ENCODE measurements around the gene RDH14. TPM values are rescaled to one million over a fixed set of nuclear protein-coding genes. Genes with fewer than 3 reads are reported as not detected.

Gene RDH14
- total RNA-seq, 1 donor from 2014 or later = 46.3 TPM

DNA sequence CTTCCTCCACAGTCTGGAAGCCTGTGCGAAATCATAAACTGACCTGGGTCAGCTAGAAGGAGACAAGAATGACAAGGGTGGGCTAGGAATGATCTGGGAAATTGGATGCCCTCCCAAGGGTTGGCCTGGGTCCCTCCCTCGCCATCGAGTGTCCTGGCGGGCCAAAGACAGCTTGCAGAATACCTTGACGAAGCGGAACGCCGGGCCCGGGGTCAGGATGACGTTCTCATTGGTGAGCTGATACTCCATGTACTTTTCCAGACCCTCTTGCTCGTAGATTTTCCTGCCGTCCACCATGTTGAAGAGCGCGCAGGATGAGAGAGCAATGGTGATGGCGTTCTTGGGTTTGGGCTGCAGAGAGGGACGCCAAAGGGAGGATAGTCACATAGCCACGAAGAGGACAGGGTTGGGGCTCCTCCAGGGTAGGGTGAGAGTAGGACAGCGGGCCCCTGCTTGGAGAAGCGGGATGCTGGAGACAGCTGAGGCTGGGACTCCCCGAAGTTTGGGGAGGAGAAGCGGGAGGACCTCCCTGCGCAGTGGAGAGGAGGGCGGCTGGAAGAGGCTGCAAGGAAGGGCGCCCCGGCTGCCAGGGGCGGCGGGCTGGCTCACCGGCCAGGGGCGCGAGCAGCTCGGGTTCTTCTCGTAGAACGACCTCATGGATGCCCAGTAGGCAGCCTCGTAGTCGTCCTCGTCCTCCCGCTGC, 23.6 kb upstream of the RDH14 start:
- ATAC-seq (no peak), DNase-seq (ENCODE audit: missing footprints) (peak; percentile 71)
- intact Hi-C loops (cut with DNase I) = no loop called here

DNA sequence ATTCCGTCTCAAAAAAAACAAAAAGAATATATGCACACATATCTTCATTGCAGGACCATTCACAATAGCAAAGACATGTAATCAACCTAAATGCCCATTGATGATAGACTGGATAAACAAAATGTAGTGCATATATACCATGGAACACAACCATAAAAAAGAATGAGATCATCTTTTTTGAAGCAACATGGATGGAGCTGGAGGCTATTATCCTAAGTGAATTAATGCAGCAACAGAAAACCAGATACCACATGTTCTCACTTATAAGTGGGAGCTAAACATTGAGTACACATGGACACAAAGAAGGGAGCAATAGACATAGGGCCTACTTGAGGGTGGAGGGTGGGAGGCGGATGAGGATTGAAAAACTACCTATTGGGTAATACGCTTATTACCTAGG, 20.2 kb upstream of the RDH14 start:
- ATAC-seq = no peak
- intact Hi-C loops (cut with DNase I) = no loop called here
- no peak for DNase-seq (ENCODE audit: missing footprints)

DNA sequence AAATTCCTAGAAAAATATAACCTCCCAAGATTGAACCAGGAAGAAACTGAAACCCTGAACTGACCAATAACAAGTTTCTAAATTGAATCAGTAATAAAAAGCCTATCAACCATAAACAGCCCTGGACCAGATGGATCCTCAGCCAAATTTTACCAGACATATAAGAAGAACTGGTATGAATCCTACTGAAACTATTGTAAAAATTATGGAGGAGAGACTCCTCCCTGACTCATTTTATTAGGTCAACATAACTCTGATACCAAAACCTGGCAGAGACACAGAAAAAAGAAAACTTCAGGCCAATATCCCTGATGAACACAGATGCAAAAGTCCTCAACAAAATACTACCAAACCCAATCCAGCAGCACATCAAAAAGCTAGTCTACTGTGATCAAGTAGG, 17.6 kb upstream of the RDH14 start:
- ATAC-seq = no peak
- DNase-seq (ENCODE audit: missing footprints) = no peak
- intact Hi-C loops (cut with DNase I) = no loop called here

DNA sequence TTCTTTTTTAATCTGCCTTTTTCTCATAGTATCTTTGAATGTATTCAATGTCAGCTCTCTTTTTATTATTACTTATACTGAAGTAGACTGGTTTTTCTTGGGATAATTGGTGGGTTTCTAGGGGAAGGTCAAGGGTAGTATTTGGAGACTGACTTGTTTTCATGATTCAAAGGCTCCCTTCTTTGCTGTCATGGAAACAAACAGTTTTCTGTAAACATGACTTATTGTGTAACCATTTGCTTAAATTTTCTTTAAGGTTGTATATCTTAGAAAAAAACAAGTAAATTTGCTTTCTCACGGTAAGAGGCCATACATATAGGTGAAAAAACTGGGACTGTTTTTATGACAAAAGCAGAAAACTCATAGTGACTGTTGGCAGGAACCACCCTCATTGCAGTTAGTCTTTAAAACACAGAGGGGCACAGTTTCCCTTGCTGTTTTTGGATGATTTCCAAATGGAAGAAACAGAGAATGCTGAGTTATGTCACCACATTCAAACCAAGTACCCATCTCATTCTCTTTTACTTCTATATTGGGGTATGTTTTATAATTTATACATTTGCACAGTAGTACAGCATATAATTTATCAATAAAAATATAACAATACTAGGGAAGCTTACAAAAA, 5.8 kb upstream of the RDH14 start:
- intact Hi-C loops (cut with DNase I) = no loop called here
- DNase-seq (ENCODE audit: missing footprints) = no peak
- ATAC-seq = no peak

DNA sequence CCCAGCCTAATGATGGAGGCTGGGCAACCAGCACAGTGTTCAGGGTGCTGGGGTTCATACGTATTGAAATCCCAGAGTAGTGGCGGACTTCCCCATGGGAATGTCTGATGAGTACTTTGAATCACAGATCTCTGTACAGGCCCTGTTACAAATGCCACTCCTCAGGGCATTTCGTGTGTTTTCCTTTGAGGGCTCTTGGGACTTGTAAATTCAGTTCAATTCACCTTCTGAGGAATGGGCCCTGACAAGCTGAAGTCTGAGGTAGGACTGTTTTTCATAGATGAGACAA, 288 bp upstream of the RDH14 start:
- no peak for DNase-seq (ENCODE audit: missing footprints)
- intact Hi-C loops (cut with DNase I) = loop anchor here (1.0 kb wide), 1 partner anchor 35 kb away; no protein-coding TSS in a partner anchor
- no peak for ATAC-seq

DNA sequence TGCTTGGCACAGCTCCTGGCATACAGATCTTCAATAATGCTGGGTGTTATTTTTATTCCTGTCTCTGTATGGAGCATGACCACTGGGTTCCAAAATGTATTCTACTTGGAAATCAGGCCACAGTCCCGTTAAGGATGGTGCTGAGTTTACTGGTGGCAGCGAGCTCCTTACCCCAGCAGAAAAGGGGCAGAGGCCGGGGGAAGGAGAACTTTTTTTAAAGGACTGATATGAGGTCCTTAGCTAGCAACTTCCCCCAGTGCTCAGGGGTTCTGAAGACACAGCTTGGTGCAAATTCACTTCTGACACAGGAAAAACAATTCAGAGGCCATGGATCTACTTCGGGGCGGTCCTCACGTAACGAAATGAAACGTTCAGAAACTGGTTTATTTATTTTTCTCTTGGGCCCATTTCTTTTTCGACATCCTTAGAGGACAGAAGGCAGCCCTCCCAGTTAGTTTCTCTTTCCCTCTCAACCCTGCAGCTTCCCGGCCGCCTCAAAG, 872 bp downstream of the RDH14 start:
- intact Hi-C loops (cut with DNase I) = loop anchor here (1.0 kb wide), 1 partner anchor 34 kb away; no protein-coding TSS in a partner anchor
- no peak for DNase-seq (ENCODE audit: missing footprints)
- no peak for ATAC-seq

DNA sequence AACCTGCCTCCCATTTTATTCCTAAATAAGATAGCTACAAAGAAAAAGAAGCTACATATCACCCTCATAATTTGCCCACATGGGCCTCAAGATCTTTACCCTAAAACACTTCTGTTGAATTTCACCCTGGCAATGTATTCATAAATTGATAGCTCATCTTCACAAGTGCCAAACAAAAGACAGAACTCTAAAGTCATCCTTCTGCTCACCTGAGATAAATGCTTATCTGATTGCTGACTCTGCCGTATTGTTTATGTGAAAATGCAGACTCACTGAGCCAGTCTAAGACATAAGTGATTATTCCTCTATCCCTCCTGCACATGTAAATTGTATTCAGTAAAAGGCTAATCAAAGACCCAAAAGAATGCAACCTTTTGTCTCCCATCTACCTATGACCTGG, 2.0 kb downstream of the RDH14 start:
- intact Hi-C loops (cut with DNase I) = no loop called here
- ATAC-seq (no peak), DNase-seq (ENCODE audit: missing footprints) (no peak)

DNA sequence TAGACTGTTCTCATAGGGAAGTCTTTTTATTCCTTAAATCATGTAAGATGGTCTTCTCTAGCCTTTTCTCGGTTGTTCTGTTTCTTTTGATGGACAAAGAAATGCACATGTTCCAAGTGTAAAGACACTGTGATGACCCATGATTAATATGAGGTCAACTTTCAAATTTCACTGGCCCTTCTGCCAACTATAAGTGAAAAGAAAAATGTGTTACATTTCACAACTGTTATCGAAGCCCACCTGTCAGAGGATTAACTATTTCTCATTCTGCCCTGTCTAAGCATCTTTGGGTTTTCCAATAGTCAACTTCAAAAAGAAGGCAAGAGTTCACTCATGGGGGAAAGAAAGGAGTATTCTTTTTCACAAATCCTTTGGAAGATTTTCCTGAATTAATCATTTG, 3.3 kb downstream of the RDH14 start:
- no peak for ATAC-seq

DNA sequence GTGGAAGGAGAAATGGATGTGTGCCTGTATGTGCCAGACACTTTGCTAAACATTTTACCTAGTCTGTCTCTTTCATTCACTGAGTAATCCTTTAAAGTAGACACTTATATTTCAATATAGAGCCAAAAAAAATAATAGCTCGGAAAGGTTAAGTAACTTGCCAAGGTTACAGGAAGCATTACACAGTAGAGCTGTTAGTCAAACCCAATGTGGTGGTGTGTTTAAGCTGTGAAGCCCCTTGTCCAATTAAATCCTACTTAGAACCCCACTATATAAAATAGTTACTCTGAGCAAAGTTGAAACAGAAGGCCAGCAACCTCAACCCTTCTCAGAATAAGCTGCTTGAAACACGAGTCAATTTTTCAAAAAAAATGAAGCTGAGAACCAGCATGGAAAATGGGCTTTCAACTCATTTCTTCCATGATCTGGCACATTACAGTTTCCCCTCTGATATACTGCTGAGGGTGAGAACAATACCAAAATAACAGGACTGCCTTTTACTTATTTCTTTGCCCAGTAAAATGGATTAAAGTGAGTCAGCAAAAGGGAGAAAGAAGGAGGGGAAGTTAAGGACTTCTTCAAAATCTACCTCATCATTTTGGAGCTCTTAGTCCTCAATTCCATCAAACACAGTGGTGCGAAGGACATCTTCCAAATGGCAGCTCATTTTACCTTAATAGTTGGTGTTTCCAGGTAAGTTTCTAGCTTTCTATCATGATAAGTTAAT, 7.9 kb downstream of the RDH14 start:
- DNase-seq (ENCODE audit: missing footprints) (no peak), ATAC-seq (peak; percentile 37)
- intact Hi-C loops (cut with DNase I) = no loop called here

More for the DNA sequence above, 3.3 kb downstream of the RDH14 start:
- intact Hi-C loops (cut with DNase I) = no loop called here
- no peak for DNase-seq (ENCODE audit: missing footprints)

DNA sequence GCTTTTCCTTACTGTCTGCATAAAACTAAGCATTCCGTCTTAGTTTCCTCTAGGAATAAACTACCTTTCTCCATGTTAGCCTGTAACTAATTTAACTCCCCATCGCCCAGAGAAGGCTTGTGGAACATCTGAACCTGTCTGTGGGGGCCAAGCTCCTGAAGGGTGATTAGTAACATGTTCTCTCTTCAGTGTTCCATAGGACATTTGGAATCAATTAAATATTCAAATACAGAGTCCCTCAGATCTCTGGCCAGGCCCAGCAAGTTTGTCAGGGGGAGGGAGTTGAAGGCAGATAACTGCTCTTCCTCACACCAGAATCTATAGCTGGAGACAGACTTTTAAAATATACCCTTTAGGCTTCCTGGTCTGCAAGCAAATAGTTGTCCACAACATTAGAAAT, 8.8 kb downstream of the RDH14 start:
- DNase-seq (ENCODE audit: missing footprints) (no peak), ATAC-seq (no peak)
- intact Hi-C loops (cut with DNase I) = no loop called here

DNA sequence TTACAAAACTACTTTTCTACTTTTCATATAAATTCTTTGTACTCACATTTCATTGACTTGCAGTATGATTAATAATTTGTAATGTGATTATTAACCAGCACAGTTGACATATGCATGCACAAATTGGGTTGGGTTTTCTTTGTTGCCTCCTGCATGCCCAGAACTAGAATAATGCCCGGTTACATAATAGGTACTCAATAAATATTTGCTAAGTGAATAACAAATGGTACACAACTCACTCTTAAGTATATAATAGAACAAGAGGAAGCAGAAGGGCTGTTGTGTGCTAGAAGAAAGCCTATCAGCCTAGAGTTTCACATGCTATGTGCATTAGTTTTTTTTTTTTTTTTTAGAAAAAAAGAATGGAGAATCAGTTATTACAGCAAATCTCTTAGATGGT, 9.3 kb downstream of the RDH14 start:
- ATAC-seq (no peak), DNase-seq (ENCODE audit: missing footprints) (no peak)
- intact Hi-C loops (cut with DNase I) = no loop called here

DNA sequence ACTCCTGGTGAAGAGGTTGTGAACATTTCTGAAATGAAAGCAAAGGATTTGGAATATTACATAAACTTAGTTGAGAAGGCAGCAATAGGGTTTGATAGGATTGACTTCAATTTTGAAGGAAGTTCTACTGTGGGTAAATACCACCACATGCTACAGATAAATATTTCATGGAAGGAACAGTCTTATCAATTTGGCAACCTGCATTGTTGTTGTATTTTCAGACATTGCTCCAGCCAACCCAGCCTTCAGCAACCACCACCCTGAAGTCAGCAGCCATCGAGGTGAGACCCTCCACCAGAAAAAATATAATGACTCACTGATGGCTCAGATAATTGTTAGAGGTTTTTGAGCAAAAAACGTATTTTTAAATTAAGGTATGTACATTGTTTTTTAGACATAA, 10.0 kb downstream of the RDH14 start:
- no peak for DNase-seq (ENCODE audit: missing footprints)
- ATAC-seq = no peak
- intact Hi-C loops (cut with DNase I) = no loop called here

DNA sequence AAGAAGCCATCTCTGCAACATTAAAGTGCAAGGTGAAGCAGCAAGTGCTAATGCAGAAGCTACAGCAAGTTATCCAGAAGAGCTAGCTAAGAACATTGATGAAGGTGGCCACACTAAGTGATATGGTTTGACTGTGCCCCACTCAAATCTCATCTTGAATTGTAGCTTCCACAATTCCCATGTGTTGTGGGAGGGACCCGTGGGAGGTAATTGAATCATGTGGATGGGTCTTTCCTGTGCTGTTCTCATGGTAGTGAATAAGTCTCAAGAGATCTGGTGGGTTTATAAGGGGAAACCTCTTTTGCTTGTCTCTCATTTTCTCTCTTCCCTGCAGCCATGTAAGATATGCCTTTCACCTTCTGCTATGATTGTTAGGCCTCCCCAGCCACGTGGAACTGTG, 11.4 kb downstream of the RDH14 start:
- intact Hi-C loops (cut with DNase I) = no loop called here
- ATAC-seq (no peak), DNase-seq (ENCODE audit: missing footprints) (no peak)

DNA sequence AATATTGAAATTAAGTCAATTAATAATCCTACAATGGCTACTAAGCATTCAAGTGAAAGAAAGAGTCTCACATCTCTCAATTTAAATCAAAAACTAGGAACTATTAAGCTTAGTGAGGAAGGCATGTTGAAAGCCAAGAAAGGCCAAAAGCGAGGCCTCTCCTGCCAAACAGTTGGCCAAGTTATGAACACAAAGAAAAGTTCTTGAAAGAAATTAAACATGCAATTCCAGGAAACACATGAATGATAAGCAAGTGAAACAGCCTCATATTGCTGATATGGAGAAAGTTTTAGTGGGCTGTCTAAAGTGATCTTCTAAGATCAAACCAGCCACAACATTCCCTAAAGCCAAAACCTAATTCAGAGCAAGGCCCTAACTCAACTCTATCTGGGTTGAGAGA, 11.8 kb downstream of the RDH14 start:
- ATAC-seq = no peak
- intact Hi-C loops (cut with DNase I) = no loop called here
- DNase-seq (ENCODE audit: missing footprints) = no peak

DNA sequence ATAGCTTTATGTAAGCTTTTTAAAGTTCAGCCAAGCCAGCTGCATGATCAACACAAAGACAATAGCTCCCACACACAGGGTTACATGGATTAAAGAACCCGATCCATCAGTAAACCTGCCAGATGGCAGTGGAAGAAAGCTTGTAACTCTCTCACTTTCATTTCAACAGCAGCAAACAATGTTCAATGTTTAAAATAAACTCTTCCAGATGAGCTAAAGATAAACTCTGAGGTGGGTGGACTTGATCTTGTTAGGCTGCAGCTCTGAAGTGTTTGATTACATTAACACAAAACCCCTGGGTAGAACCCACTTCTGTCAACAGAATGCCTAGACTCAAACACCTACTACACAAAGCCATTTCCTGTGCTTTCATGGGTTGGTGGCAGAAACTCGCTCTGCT, 13.9 kb downstream of the RDH14 start:
- DNase-seq (ENCODE audit: missing footprints) = no peak
- ATAC-seq = no peak
- intact Hi-C loops (cut with DNase I) = no loop called here

DNA sequence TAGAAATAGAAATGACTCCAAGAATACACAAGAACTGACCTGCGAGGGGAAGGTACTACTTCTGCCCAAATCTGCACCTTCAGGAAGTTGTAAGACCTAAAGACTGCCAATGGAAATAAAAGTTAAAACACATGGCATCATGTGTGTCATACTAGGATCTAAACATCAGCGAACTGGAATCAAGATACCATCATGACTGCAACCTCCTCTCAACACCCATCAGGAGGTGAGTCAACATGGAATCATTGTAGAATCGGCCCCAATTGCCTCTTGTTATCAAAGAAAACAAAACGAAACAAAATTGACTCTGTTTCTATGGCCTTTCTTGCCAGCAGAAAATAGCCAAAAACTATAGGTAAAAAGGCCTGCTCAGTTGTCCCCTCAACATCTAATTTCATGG, 15.1 kb downstream of the RDH14 start:
- intact Hi-C loops (cut with DNase I) = no loop called here
- ATAC-seq (no peak), DNase-seq (ENCODE audit: missing footprints) (no peak)

DNA sequence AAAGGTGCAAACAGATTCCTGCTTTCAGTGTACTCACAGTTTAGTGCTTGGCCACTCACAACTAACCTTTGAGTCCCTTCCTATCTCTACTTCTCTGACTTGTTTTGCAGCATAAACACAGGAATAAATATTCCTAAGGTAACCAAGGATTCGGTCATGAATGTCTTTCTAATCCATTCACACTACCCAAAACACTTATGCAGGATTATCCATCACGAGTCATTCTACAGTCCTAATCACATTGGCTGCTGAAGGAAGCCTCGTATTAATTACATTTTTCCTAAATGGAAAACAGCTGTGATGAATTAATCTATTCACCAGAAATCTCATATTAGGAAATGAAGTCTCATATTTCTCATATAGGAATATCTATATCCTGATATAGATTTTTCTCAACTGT, 16.3 kb downstream of the RDH14 start:
- intact Hi-C loops (cut with DNase I) = no loop called here
- peak; percentile 5 for ATAC-seq

DNA sequence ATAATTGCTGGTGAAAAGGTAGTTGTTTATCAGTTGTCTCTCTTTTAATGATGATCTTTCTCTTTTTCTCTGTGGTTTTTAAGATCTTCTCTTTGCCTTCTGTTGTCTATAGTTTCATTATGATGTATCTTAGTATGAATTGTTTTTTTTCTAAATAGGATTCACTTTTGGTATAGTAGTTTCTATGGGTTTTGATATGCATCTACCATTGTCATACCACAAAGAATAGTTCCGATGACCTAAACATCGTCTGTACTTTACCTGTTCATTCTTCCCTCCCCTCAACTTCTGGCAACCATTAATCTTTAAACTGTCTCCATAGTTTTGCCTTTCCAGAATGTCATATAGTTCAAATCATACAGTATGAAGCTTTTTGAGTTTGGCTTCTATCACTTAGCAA, 19.6 kb downstream of the RDH14 start:
- DNase-seq (ENCODE audit: missing footprints) (no peak), ATAC-seq (no peak)
- intact Hi-C loops (cut with DNase I) = no loop called here

More for the DNA sequence above, 16.3 kb downstream of the RDH14 start:
- no peak for DNase-seq (ENCODE audit: missing footprints)

DNA sequence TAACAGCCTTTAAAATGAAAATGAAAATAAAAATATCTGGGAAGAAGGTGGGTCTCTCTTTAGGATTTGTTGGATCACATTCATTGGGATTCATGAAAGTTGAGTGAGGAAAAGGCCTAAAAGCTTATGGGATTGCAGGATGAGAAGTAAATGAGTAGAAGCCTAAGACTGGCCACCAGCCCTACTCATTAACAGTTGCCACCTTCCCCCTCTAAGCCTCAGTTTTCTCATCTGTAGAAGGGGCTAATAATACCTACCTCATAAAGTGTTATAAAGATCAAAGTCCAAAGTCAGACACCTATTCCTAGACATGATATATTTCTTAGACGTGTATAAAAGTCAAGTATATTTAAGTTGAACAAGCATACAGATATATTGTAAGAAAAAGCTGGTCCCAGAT, 23.8 kb downstream of the RDH14 start:
- intact Hi-C loops (cut with DNase I) = no loop called here
- ATAC-seq = no peak
- DNase-seq (ENCODE audit: missing footprints) = no peak

DNA sequence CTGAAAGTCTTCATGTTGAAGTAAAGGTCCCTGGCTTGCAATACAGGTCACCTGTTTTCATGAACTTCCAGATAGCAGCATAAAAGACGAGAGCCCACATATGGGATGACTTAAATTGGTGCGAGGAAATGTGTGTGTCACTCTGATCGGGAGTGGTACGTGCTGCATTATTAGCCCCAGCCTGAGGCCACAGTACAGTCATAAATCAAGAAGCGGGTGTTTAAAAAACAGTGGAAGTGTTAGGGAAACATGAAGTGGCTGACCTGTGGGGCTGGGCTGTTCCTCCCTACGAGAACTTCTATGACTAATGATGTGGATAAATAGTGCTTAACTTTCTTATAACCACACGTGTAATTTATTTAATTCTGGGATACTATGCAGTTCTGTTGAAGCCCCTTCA, 24.4 kb downstream of the RDH14 start:
- intact Hi-C loops (cut with DNase I) = no loop called here
- ATAC-seq (no peak), DNase-seq (ENCODE audit: missing footprints) (no peak)

All from Right ventricle myocardium inferior (tissue), 1 donor.